ENCODE measurements around the gene C17orf107. TPM values are rescaled to one million over a fixed set of nuclear protein-coding genes. Genes with fewer than 3 reads are reported as not detected.

The C17orf107 gene
- total RNA-seq, 1 donor from 2014 or later: 2.7 TPM

DNA sequence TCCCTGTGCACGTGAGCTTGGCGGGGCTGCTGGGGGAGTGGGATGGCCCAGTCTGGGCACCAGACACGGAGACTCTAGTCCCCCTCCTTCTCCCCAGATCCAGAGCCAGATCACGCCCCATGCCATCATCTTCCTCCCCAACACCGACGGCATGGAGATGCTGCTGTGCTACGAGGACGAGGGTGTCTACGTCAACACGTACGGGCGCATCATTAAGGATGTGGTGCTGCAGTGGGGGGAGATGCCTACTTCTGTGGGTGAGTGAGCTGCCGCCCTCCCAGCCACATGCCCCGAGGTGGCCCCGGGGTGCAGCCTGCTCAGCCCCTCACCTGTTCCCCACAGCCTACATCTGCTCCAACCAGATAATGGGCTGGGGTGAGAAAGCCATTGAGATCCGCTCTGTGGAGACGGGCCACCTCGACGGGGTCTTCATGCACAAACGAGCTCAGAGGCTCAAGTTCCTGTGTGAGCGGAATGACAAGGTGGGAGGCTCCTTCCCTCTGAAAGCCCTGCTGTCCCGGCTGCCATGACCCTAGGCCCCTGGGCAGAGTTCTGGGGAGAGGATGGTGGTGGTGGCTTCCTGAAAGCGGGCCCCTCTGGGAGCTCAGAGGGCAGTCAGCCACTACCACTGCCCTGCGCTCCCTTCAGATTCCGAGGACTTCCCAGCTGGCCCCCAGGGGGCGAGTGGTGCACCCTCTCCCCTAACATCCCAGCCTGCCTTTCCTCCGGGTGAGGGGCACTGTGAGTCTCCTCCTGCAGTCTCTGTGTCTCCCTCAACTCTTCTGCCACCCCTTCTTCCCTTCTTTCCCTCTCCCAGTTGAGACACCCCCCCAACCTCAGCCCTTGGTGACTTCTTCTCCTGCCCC, 2.8 kb upstream of the C17orf107 start:
- Histone ChIP-seq H3K27me3 (peaks cover 6% of the 10 kb centered on the region), H3K27ac (no peak overlapping the region), H3K4me1 (peaks cover 9% of the 10 kb centered on the region), H3K4me3 (no peak overlapping the region), H3K36me3 (peaks cover 57% of the 10 kb centered on the region), H3K9me3 (no peaks in the 10 kb centered on the region)
- intact Hi-C loops (cut with DNase I): no loop called here
- no peak for DNase-seq
- TF ChIP-seq, protein P1, sequence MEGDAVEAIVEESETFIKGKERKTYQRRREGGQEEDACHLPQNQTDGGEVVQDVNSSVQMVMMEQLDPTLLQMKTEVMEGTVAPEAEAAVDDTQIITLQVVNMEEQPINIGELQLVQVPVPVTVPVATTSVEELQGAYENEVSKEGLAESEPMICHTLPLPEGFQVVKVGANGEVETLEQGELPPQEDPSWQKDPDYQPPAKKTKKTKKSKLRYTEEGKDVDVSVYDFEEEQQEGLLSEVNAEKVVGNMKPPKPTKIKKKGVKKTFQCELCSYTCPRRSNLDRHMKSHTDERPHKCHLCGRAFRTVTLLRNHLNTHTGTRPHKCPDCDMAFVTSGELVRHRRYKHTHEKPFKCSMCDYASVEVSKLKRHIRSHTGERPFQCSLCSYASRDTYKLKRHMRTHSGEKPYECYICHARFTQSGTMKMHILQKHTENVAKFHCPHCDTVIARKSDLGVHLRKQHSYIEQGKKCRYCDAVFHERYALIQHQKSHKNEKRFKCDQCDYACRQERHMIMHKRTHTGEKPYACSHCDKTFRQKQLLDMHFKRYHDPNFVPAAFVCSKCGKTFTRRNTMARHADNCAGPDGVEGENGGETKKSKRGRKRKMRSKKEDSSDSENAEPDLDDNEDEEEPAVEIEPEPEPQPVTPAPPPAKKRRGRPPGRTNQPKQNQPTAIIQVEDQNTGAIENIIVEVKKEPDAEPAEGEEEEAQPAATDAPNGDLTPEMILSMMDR (IDR thresholded peaks at IDR 0.05): no peak
- no peak for ATAC-seq

DNA sequence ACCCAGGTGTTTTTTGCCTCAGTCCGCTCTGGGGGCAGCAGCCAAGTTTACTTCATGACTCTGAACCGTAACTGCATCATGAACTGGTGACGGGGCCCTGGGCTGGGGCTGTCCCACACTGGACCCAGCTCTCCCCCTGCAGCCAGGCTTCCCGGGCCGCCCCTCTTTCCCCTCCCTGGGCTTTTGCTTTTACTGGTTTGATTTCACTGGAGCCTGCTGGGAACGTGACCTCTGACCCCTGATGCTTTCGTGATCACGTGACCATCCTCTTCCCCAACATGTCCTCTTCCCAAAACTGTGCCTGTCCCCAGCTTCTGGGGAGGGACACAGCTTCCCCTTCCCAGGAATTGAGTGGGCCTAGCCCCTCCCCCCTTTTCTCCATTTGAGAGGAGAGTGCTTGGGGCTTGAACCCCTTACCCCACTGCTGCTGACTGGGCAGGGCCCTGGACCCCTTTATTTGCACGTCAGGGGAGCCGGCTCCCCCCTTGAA, 2.1 kb upstream of the C17orf107 start:
- Histone ChIP-seq H3K9me3 (no peaks in the 10 kb centered on the region), H3K4me1 (peaks cover 9% of the 10 kb centered on the region), H3K27me3 (peaks cover 6% of the 10 kb centered on the region), H3K27ac (no peak overlapping the region), H3K4me3 (no peak overlapping the region), H3K36me3 (peaks cover 50% of the 10 kb centered on the region)
- DNase-seq: no peak
- TF ChIP-seq, protein P1 (IDR thresholded peaks at IDR 0.05): no peak
- no peak for ATAC-seq
- intact Hi-C loops (cut with DNase I): no loop called here

DNA sequence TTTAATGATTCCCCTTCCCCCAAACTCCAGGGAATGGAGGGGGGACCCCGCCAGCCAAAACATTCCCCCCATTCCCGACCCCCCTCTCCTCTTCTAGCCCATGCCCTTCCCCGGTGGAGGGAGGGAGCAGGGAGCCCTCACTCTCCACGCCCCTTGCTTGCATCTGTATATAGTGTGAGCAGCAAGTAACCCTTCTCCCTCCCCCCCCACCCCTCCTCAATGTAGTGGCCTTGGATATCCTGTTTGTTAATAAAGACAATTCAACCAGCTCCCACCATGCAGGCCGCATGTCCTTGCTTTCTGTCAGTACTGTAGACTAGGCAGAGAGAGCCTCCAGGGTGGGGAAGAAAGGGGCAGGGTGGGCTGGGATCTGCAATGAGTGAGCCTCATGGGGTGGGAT, 1.6 kb upstream of the C17orf107 start:
- DNase-seq (no peak), ATAC-seq (no peak)
- Histone ChIP-seq H3K9me3 (no peaks in the 10 kb centered on the region), H3K27me3 (peaks cover 6% of the 10 kb centered on the region), H3K4me1 (peaks cover 9% of the 10 kb centered on the region), H3K36me3 (peaks cover 45% of the 10 kb centered on the region), H3K4me3 (no peak overlapping the region), H3K27ac (no peak overlapping the region)
- intact Hi-C loops (cut with DNase I): no loop called here
- TF ChIP-seq, protein P1 (IDR thresholded peaks at IDR 0.05): no peak

DNA sequence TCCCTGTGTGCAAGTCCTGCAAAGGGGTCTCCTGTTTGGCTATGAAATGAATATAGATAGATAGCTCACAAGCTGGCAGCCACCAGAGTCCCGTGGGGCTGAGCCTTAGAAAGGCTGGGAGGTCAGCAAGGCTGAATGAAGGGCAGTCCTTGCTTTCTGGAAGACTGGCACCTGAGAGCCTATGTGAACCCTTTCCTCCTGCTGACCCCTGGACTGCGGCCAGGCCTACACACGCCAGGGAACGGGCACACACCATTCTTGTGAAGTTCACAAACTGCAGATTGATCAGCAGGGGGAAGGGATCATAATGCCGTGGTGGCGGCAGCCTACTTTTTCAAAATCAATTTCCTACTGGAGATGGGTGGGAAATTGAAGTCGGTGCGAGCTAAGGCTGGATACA, 985 bp upstream of the C17orf107 start:
- no peak overlapping the region for H3K27ac ChIP-seq
- intact Hi-C loops (cut with DNase I): no loop called here
- no peak for DNase-seq

DNA sequence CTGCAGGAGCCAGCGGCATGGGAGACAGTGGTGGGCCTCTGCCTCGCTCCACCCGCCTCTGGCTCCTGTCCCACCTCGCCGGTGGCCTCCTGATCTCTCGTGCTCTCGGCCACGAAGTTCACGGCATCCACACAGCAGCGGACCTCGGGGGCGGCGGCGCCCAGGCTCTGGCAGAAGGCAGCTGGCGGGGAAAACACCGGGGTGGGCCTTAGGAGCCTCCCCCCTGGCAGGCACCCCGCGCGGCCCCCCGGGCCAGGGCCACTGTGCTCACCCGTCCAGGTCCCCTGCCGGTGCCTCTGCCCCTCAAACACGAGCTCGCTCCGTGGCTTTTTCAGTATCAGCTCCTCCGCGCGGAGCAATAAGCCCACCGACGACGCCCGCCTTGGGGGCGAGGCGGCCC, 409 bp upstream of the C17orf107 start:
- intact Hi-C loops (cut with DNase I): no loop called here
- Histone ChIP-seq H3K27ac (no peak overlapping the region), H3K36me3 (peaks cover 33% of the 10 kb centered on the region), H3K27me3 (peaks cover 6% of the 10 kb centered on the region), H3K9me3 (no peaks in the 10 kb centered on the region), H3K4me1 (peaks cover 9% of the 10 kb centered on the region), H3K4me3 (peak overlapping the region; percentile 53)
- ATAC-seq: no peak
- DNase-seq: no peak
- TF ChIP-seq, protein P1 (IDR thresholded peaks at IDR 0.05): no peak

More for the DNA sequence above, 985 bp upstream of the C17orf107 start:
- Histone ChIP-seq H3K36me3 (peaks cover 39% of the 10 kb centered on the region), H3K9me3 (no peaks in the 10 kb centered on the region), H3K4me1 (peaks cover 9% of the 10 kb centered on the region), H3K4me3 (no peak overlapping the region), H3K27me3 (peaks cover 6% of the 10 kb centered on the region)
- no peak for ATAC-seq
- TF ChIP-seq, protein P1 (IDR thresholded peaks at IDR 0.05): no peak

Data from upper lobe of right lung (tissue), 1 donor.